ENCODE data around the gene UBN1.

UBN1 gene

GRCh38 chr16:4852221-4852872 is 5.1 kb downstream of the UBN1 start:
- no peaks in the 10 kb centered on the region for H3K27me3 ChIP-seq (ENCODE audit: insufficient read depth, poor library complexity, severe bottlenecking)
- peak; percentile 53 for ATAC-seq (ENCODE audit: low read depth)
- H3K4me3 ChIP-seq (ENCODE audit: severe bottlenecking): no peak overlapping the region
- peaks cover 56% of the 10 kb centered on the region for H3K36me3 ChIP-seq (ENCODE audit: low read depth)
- H3K9me3 ChIP-seq (ENCODE audit: severe bottlenecking): no peaks in the 10 kb centered on the region
- H3K4me1 ChIP-seq (ENCODE audit: insufficient read depth, poor library complexity, severe bottlenecking): peaks cover 24% of the 10 kb centered on the region
- peak overlapping the region; percentile 40 for H3K27ac ChIP-seq (ENCODE audit: poor library complexity, severe bottlenecking)
- DNase-seq (ENCODE audit: low spot score): no peak
- no peak for TF ChIP-seq CTCF (IDR thresholded peaks at IDR 0.05; ENCODE audit: poor library complexity, severe bottlenecking)

GRCh38 chr16:4855371-4855770 is 8.1 kb downstream of the UBN1 start:
- ATAC-seq (ENCODE audit: low read depth) (no peak), DNase-seq (ENCODE audit: low spot score) (no peak)
- H3K36me3 ChIP-seq (ENCODE audit: low read depth): peaks cover 80% of the 10 kb centered on the region
- H3K27me3 ChIP-seq (ENCODE audit: insufficient read depth, poor library complexity, severe bottlenecking): no peaks in the 10 kb centered on the region
- no peak for TF ChIP-seq CTCF (IDR thresholded peaks at IDR 0.05; ENCODE audit: poor library complexity, severe bottlenecking)
- no peak overlapping the region for H3K4me3 ChIP-seq (ENCODE audit: severe bottlenecking)
- H3K27ac ChIP-seq (ENCODE audit: poor library complexity, severe bottlenecking): no peak overlapping the region
- H3K4me1 ChIP-seq (ENCODE audit: insufficient read depth, poor library complexity, severe bottlenecking): peaks cover 17% of the 10 kb centered on the region
- no peaks in the 10 kb centered on the region for H3K9me3 ChIP-seq (ENCODE audit: severe bottlenecking)

- Histone ChIP-seq H3K4me1 (ENCODE audit: insufficient read depth, poor library complexity, severe bottlenecking) (peaks cover 12% of the 10 kb centered on the region), H3K36me3 (ENCODE audit: low read depth) (peaks cover 81% of the 10 kb centered on the region), H3K27me3 (ENCODE audit: insufficient read depth, poor library complexity, severe bottlenecking) (no peaks in the 10 kb centered on the region), H3K9me3 (ENCODE audit: severe bottlenecking) (no peaks in the 10 kb centered on the region), H3K4me3 (ENCODE audit: severe bottlenecking) (no peak overlapping the region), H3K27ac (ENCODE audit: poor library complexity, severe bottlenecking) (no peak overlapping the region)
- no peak for TF ChIP-seq CTCF (IDR thresholded peaks at IDR 0.05; ENCODE audit: poor library complexity, severe bottlenecking)
- no peak for ATAC-seq (ENCODE audit: low read depth)
- DNase-seq (ENCODE audit: low spot score): no peak
Measured at GRCh38 chr16:4855804-4856203, 8.5 kb downstream of the UBN1 start.

GRCh38 chr16:4859190-4859899 is 12.1 kb downstream of the UBN1 start:
- Histone ChIP-seq H3K27me3 (ENCODE audit: insufficient read depth, poor library complexity, severe bottlenecking) (no peaks in the 10 kb centered on the region), H3K9me3 (ENCODE audit: severe bottlenecking) (no peaks in the 10 kb centered on the region), H3K4me1 (ENCODE audit: insufficient read depth, poor library complexity, severe bottlenecking) (peaks cover 9% of the 10 kb centered on the region), H3K27ac (ENCODE audit: poor library complexity, severe bottlenecking) (peak overlapping the region; percentile 30), H3K4me3 (ENCODE audit: severe bottlenecking) (no peak overlapping the region), H3K36me3 (ENCODE audit: low read depth) (peaks cover 87% of the 10 kb centered on the region)
- DNase-seq (ENCODE audit: low spot score) (no peak), ATAC-seq (ENCODE audit: low read depth) (peak; percentile 31; the same call in 2 of the 3 replicates)
- TF ChIP-seq CTCF (IDR thresholded peaks at IDR 0.05; ENCODE audit: poor library complexity, severe bottlenecking): no peak

GRCh38 chr16:4859900-4860255 is 12.6 kb downstream of the UBN1 start:
- H3K4me1 ChIP-seq (ENCODE audit: insufficient read depth, poor library complexity, severe bottlenecking): peaks cover 9% of the 10 kb centered on the region
- H3K27ac ChIP-seq (ENCODE audit: poor library complexity, severe bottlenecking): peak overlapping the region; percentile 30
- no peak for DNase-seq (ENCODE audit: low spot score)
- TF ChIP-seq CTCF (IDR thresholded peaks at IDR 0.05; ENCODE audit: poor library complexity, severe bottlenecking): no peak
- ATAC-seq (ENCODE audit: low read depth): peak; percentile 63
- H3K9me3 ChIP-seq (ENCODE audit: severe bottlenecking): no peaks in the 10 kb centered on the region
- H3K27me3 ChIP-seq (ENCODE audit: insufficient read depth, poor library complexity, severe bottlenecking): no peaks in the 10 kb centered on the region
- peaks cover 85% of the 10 kb centered on the region for H3K36me3 ChIP-seq (ENCODE audit: low read depth)
- H3K4me3 ChIP-seq (ENCODE audit: severe bottlenecking): no peak overlapping the region
